ENCODE data around the gene C10orf143.

DNA sequence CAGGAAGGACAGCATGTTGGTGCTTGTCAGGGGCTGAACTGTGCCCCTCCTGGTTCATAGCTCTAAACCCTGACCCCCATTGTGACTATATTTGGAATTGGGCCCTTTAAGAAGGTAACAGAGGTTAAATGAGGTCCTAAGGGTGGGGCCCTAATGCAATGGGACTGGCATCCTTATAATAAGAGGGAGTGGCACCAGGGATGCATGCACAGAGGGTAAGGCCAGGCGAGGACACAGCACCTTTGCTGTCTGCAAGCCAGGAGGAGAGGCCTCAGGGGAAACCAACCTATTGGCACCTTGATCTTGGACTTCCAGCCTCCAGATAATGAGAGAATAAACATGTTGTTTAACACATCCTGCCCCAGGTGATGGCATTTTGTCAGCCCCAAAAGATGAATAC lies 85.3 kb downstream of the C10orf143 start:
- TF ChIP-seq, protein P1, sequence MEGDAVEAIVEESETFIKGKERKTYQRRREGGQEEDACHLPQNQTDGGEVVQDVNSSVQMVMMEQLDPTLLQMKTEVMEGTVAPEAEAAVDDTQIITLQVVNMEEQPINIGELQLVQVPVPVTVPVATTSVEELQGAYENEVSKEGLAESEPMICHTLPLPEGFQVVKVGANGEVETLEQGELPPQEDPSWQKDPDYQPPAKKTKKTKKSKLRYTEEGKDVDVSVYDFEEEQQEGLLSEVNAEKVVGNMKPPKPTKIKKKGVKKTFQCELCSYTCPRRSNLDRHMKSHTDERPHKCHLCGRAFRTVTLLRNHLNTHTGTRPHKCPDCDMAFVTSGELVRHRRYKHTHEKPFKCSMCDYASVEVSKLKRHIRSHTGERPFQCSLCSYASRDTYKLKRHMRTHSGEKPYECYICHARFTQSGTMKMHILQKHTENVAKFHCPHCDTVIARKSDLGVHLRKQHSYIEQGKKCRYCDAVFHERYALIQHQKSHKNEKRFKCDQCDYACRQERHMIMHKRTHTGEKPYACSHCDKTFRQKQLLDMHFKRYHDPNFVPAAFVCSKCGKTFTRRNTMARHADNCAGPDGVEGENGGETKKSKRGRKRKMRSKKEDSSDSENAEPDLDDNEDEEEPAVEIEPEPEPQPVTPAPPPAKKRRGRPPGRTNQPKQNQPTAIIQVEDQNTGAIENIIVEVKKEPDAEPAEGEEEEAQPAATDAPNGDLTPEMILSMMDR (IDR thresholded peaks at IDR 0.05; ENCODE audit: low read depth, low read length): no peak
- no peak for TF ChIP-seq EZH2phosphoT487 (IDR thresholded peaks at IDR 0.05; ENCODE audit: low read depth)
